ENCODE results near the gene KIF16B.

The KIF16B gene

GRCh38 chr20:16428112-16428511 is 145.1 kb downstream of the KIF16B start:
- DNase-seq (ENCODE audit: low read depth): no peak
- no peak for TF ChIP-seq CTCF (IDR thresholded peaks at IDR 0.05; ENCODE audit: control insufficient read depth, insufficient read depth, low read depth, low read length, missing control alignments)

GRCh38 chr20:16427571-16427970 is 145.7 kb downstream of the KIF16B start:
- DNase-seq (ENCODE audit: low read depth): no peak
- TF ChIP-seq CTCF (IDR thresholded peaks at IDR 0.05; ENCODE audit: control insufficient read depth, insufficient read depth, low read depth, low read length, missing control alignments): no peak
- H3K4me3 ChIP-seq (ENCODE audit: control insufficient read depth, low read depth, low read length): no peak overlapping the region

More at GRCh38 chr20:16428112-16428511, 145.1 kb downstream of the KIF16B start:
- H3K4me3 ChIP-seq (ENCODE audit: control insufficient read depth, low read depth, low read length): no peak overlapping the region

DNA sequence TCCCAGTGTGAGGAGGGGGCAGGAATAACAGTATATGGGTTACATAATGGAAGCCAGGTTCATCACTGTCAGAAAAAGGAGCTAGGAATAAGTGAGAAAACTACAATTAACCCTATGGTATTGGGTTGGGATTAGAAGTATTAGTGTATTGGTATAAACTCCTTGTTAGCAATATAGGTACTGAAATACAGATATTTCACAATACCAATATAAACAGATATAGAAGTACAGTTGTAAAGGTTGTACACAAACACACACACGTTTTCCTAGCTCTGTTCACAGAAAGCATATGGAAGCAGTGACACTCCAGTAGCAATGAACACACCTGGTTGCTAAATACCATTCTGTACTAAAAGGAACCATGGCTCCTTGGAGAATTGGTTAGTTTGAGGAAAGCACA is 148.5 kb downstream of the KIF16B start:
- TF ChIP-seq CTCF (IDR thresholded peaks at IDR 0.05; ENCODE audit: control insufficient read depth, insufficient read depth, low read depth, low read length, missing control alignments): no peak
- no peak overlapping the region for H3K4me3 ChIP-seq (ENCODE audit: control insufficient read depth, low read depth, low read length)
- DNase-seq (ENCODE audit: low read depth): no peak

GRCh38 chr20:16423311-16424212 is 149.7 kb downstream of the KIF16B start:
- no peak overlapping the region for H3K4me3 ChIP-seq (ENCODE audit: control insufficient read depth, low read depth, low read length)
- no peak for DNase-seq (ENCODE audit: low read depth)
- no peak for TF ChIP-seq CTCF (IDR thresholded peaks at IDR 0.05; ENCODE audit: control insufficient read depth, insufficient read depth, low read depth, low read length, missing control alignments)

GRCh38 chr20:16419138-16419715 is 154.0 kb downstream of the KIF16B start:
- no peak for DNase-seq (ENCODE audit: low read depth)
- no peak overlapping the region for H3K4me3 ChIP-seq (ENCODE audit: control insufficient read depth, low read depth, low read length)
- no peak for TF ChIP-seq CTCF (IDR thresholded peaks at IDR 0.05; ENCODE audit: control insufficient read depth, insufficient read depth, low read depth, low read length, missing control alignments)

DNA sequence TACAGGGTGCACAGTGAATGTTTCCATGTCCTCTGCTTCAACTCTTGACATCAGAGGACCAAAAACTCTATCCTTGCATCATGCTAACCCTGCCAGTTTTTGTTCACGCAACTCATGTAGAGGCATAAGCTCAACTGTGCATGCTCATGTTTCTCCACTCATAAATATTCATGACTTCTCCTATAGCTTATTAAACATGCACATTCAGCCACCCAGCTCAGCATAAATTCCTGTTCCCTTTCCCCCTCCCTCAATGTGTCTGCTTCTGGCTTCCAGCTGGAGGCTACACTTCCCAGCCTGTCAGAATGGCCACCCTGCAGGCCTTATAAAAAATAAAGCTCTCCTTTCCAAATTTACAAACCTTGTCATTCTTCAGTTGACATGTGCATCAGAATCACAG is 154.6 kb downstream of the KIF16B start:
- DNase-seq (ENCODE audit: low read depth): no peak
- no peak for TF ChIP-seq CTCF (IDR thresholded peaks at IDR 0.05; ENCODE audit: control insufficient read depth, insufficient read depth, low read depth, low read length, missing control alignments)
- H3K4me3 ChIP-seq (ENCODE audit: control insufficient read depth, low read depth, low read length): no peak overlapping the region

All from AG09309 (cell line).